Astrocyte (in vitro differentiated cells and primary cell): ENCODE data around the gene ZNF839.

ENCODE experiments used
- CTCF ChIP-seq: IDR thresholded peaks from 2 replicates; pipeline ENCODE4 v1.5.1; 2011; ENCODE audit warnings: low read depth, mild to moderate bottlenecking, inconsistent platforms, low read length, moderate library complexity; ENCODE audit not compliant: insufficient read depth
- EZH2 ChIP-seq: IDR thresholded peaks from 2 replicates; pipeline ENCODE4 v1.6.1; 2012; ENCODE audit warnings: mild to moderate bottlenecking, low read length, inconsistent platforms; ENCODE audit not compliant: insufficient read depth

- TF ChIP-seq CTCF, result no peak
- no peak for TF ChIP-seq EZH2
These were observed 1.8 kb upstream of the ZNF839 start for GRCh38 chr14:102317564-102318248.
